K562 (cell line): ENCODE measurements around the gene CCDC85B. TPM values are rescaled to one million over a fixed set of nuclear protein-coding genes. Genes with fewer than 3 reads are reported as not detected.

Experiments used
- ATF7 ChIP-seq: fragments of 450-650 bp; IDR thresholded peaks from 2 replicates; pipeline ENCODE4 v1.7.1; 2014; ENCODE audit warnings: mild to moderate bottlenecking, moderate library complexity
- CXXC5 ChIP-seq: fragments of 250-450 bp; sonication (Bioruptor Pico); IDR thresholded peaks from 2 replicates; pipeline ENCODE4 v1.8.0; 2022; ENCODE audit warnings: inconsistent platforms, mild to moderate bottlenecking, moderate library complexity
- EP300 ChIP-seq: IDR thresholded peaks from 2 replicates; pipeline ENCODE4 v1.6.1; 2012; ENCODE audit warnings: low read length, improper control_type of control experiment
- GATAD2B ChIP-seq: fragments of 450-650 bp; IDR thresholded peaks from 2 replicates; pipeline ENCODE4 v1.6.1; 2017; ENCODE audit warnings: mild to moderate bottlenecking, borderline replicate concordance
- L3MBTL2 ChIP-seq: fragments of 450-650 bp; IDR thresholded peaks from 2 replicates; pipeline ENCODE4 v1.6.1; 2016; ENCODE audit warnings: mild to moderate bottlenecking, moderate library complexity
- LEF1 ChIP-seq: fragments of 450-650 bp; IDR thresholded peaks from 2 replicates; pipeline ENCODE4 v1.6.1; 2016; ENCODE audit warnings: mild to moderate bottlenecking
- MEF2A ChIP-seq: IDR thresholded peaks from 2 replicates; pipeline ENCODE4 v1.6.1; 2011; ENCODE audit warnings: low read depth, mild to moderate bottlenecking, low read length, moderate library complexity; ENCODE audit not compliant: control insufficient read depth
- MITF ChIP-seq: IDR thresholded peaks from 2 replicates; pipeline ENCODE4 v1.6.1; 2014; ENCODE audit warnings: antibody characterized with exemption
- MYC ChIP-seq, 2 experiments: fragments of 250-450 bp in 1 of 2; sonication (Bioruptor Pico) in 1 of 2; IDR thresholded peaks; 2 replicates each; pipeline versions ENCODE4 v1.5.1 to v1.6.1; 2012 to 2021; ENCODE audit warnings: low read depth in 2 of 2, borderline replicate concordance in 1 of 2, improper control_type of control experiment in 1 of 2, low read length in 1 of 2, mild to moderate bottlenecking in 1 of 2, moderate library complexity in 1 of 2
- NFRKB ChIP-seq: fragments of 450-650 bp; IDR thresholded peaks from 2 replicates; pipeline ENCODE4 v1.6.1; 2016; ENCODE audit warnings: low read depth
- POLR2A ChIP-seq: fragments of 450-650 bp; conservative IDR thresholded peaks from 2 replicates; pipeline ENCODE4 v1.6.1; 2016
- RBM22 ChIP-seq: fragments of 200-400 bp; formaldehyde crosslinking; IDR thresholded peaks from 2 replicates; pipeline ENCODE4 v1.6.1; 2018; ENCODE audit warnings: low read length, low read depth; ENCODE audit not compliant: poor library complexity, severe bottlenecking
- TCF7 ChIP-seq: sonication (generic); IDR thresholded peaks from 2 replicates; pipeline ENCODE4 v1.6.1; 2016; ENCODE audit warnings: antibody characterized with exemption, borderline replicate concordance
- ZFPM2 ChIP-seq: fragments of 250-450 bp; sonication (Bioruptor Pico); IDR thresholded peaks from 2 replicates; pipeline ENCODE4 v1.5.1; 2022; ENCODE audit warnings: mild to moderate bottlenecking
- ZNF175 ChIP-seq: fragments of 200-800 bp; sonication (Bioruptor generic); IDR thresholded peaks from 2 replicates; pipeline ENCODE4 v1.6.1; 2016; ENCODE audit warnings: low read depth, mild to moderate bottlenecking, missing genetic modification characterization, missing compliant biosample characterization
- ZNF444 ChIP-seq: fragments of 250-450 bp; sonication (Bioruptor Pico); IDR thresholded peaks from 2 replicates; pipeline ENCODE4 v1.4.0; 2020; ENCODE audit warnings: mild to moderate bottlenecking, moderate library complexity
- ZNF77 ChIP-seq: fragments of 250-450 bp; sonication (Bioruptor Pico); IDR thresholded peaks from 2 replicates; pipeline ENCODE4 v1.5.0; 2020
- ZNF830 ChIP-seq: fragments of 250-450 bp; sonication (Bioruptor Pico); IDR thresholded peaks from 2 replicates; pipeline ENCODE4 v1.5.0; 2021; ENCODE audit warnings: mild to moderate bottlenecking
- polyA plus RNA-seq, 8 experiments: library from polyadenylated mRNA; depleted of rRNA in 4 of 8; stranded (reverse) in 5 of 8; unstranded in 3 of 8; fragments of >200 nt; fragmentation: Nextera tagmentation in 2 of 8; fragmentation: Illumina TruSeq in 1 of 8; extraction: Ambion mirVana in 2 of 8; extraction: Trizol in 1 of 8; gene quantifications; 2 replicates each; pipeline versions ENCODE4 v1.2.1 to v1.2.3, GENCODE V29; 2011 to 2014; ENCODE audit warnings: inconsistent platforms in 1 of 8, missing spikeins in 1 of 8
- total RNA-seq, 7 experiments: library from RNA; depleted of rRNA in 6 of 7; stranded (reverse); fragments of >200 nt in 6 of 7; fragmentation: Illumina TruSeq in 2 of 7; extraction: Trizol in 2 of 7; gene quantifications; 2 replicates each; pipeline versions ENCODE4 v1.2.1 to v1.2.3, GENCODE V29; 2011 to 2021; ENCODE audit warnings: low replicate concordance in 1 of 7
- TF ChIP-seq, protein P1 (sequence below): fragments of 450-650 bp; IDR thresholded peaks from 2 replicates; pipeline ENCODE4 v1.6.1; 2016; ENCODE audit warnings: mild to moderate bottlenecking, moderate library complexity

The CCDC85B gene
- total and polyA plus RNA-seq, 9 of the 15 experiments (the other 6 are each of a cell fraction or from before 2014, with no cell fraction given) = 0.14 to 138 (median 6.2) TPM

DNA sequence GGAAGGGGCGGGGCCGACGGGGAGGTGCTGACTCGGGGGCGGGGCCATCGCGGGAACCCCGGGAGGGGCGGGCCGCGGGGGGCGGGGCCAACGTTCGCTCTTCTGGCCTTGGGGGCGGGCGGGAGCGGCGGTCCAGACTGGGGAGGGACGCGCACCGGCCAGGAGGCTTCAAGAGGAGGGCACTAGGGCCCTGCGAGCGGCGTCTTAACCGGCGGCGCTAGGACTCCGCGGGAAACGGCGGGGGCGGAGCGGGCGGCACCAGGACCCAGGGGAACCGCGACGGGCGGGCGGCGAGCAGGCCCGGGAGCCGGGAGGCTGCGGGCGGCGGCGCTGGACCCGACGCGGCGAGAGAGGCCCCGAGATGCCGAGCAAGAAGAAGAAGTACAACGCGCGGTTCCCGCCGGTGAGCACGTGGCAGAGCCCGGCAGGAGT is 28.7 kb downstream of the CCDC85B start, which contains the start of gene DRAP1 (continued):
- TF ChIP-seq EP300 (peak; percentile 59), MEF2A (peak; percentile 33; the same call in 1 of the 2 replicates), GATAD2B (peak; percentile 99), POLR2A (peak; percentile 46; the same call in 1 of the 2 replicates), ZNF830 (CRISPR knock-in tag) (no peak), MITF (peak; percentile 51), L3MBTL2 (peak; percentile 70), NFRKB (no peak), ZNF175 (no peak), LEF1 (no peak), ZFPM2 (CRISPR knock-in tag) (no peak), ZNF77 (CRISPR knock-in tag) (no peak), TCF7 (peak; percentile 78), CXXC5 (CRISPR knock-in tag) (peak; percentile 97), ZNF444 (CRISPR knock-in tag) (no peak), ATF7 (peak; percentile 84), MYC (IDR thresholded peaks at IDR 0.05; ENCODE audit: low read depth, low read length) (peak; percentile 86), MYC (CRISPR knock-in tag; IDR thresholded peaks at IDR 0.05; ENCODE audit: borderline replicate concordance, low read depth) (no peak), RBM22 (no peak)
- TF ChIP-seq, protein P1, sequence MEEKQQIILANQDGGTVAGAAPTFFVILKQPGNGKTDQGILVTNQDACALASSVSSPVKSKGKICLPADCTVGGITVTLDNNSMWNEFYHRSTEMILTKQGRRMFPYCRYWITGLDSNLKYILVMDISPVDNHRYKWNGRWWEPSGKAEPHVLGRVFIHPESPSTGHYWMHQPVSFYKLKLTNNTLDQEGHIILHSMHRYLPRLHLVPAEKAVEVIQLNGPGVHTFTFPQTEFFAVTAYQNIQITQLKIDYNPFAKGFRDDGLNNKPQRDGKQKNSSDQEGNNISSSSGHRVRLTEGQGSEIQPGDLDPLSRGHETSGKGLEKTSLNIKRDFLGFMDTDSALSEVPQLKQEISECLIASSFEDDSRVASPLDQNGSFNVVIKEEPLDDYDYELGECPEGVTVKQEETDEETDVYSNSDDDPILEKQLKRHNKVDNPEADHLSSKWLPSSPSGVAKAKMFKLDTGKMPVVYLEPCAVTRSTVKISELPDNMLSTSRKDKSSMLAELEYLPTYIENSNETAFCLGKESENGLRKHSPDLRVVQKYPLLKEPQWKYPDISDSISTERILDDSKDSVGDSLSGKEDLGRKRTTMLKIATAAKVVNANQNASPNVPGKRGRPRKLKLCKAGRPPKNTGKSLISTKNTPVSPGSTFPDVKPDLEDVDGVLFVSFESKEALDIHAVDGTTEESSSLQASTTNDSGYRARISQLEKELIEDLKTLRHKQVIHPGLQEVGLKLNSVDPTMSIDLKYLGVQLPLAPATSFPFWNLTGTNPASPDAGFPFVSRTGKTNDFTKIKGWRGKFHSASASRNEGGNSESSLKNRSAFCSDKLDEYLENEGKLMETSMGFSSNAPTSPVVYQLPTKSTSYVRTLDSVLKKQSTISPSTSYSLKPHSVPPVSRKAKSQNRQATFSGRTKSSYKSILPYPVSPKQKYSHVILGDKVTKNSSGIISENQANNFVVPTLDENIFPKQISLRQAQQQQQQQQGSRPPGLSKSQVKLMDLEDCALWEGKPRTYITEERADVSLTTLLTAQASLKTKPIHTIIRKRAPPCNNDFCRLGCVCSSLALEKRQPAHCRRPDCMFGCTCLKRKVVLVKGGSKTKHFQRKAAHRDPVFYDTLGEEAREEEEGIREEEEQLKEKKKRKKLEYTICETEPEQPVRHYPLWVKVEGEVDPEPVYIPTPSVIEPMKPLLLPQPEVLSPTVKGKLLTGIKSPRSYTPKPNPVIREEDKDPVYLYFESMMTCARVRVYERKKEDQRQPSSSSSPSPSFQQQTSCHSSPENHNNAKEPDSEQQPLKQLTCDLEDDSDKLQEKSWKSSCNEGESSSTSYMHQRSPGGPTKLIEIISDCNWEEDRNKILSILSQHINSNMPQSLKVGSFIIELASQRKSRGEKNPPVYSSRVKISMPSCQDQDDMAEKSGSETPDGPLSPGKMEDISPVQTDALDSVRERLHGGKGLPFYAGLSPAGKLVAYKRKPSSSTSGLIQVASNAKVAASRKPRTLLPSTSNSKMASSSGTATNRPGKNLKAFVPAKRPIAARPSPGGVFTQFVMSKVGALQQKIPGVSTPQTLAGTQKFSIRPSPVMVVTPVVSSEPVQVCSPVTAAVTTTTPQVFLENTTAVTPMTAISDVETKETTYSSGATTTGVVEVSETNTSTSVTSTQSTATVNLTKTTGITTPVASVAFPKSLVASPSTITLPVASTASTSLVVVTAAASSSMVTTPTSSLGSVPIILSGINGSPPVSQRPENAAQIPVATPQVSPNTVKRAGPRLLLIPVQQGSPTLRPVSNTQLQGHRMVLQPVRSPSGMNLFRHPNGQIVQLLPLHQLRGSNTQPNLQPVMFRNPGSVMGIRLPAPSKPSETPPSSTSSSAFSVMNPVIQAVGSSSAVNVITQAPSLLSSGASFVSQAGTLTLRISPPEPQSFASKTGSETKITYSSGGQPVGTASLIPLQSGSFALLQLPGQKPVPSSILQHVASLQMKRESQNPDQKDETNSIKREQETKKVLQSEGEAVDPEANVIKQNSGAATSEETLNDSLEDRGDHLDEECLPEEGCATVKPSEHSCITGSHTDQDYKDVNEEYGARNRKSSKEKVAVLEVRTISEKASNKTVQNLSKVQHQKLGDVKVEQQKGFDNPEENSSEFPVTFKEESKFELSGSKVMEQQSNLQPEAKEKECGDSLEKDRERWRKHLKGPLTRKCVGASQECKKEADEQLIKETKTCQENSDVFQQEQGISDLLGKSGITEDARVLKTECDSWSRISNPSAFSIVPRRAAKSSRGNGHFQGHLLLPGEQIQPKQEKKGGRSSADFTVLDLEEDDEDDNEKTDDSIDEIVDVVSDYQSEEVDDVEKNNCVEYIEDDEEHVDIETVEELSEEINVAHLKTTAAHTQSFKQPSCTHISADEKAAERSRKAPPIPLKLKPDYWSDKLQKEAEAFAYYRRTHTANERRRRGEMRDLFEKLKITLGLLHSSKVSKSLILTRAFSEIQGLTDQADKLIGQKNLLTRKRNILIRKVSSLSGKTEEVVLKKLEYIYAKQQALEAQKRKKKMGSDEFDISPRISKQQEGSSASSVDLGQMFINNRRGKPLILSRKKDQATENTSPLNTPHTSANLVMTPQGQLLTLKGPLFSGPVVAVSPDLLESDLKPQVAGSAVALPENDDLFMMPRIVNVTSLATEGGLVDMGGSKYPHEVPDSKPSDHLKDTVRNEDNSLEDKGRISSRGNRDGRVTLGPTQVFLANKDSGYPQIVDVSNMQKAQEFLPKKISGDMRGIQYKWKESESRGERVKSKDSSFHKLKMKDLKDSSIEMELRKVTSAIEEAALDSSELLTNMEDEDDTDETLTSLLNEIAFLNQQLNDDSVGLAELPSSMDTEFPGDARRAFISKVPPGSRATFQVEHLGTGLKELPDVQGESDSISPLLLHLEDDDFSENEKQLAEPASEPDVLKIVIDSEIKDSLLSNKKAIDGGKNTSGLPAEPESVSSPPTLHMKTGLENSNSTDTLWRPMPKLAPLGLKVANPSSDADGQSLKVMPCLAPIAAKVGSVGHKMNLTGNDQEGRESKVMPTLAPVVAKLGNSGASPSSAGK = peak; percentile 55
